ENCODE results near the gene IL1F10. TPM values are rescaled to one million over a fixed set of nuclear protein-coding genes. Genes with fewer than 3 reads are reported as not detected.

Gene IL1F10
- total and polyA plus RNA-seq, 10 of the 15 experiments (the other 5 are each of a cell fraction or from before 2014, with no cell fraction given), result not detected

DNA sequence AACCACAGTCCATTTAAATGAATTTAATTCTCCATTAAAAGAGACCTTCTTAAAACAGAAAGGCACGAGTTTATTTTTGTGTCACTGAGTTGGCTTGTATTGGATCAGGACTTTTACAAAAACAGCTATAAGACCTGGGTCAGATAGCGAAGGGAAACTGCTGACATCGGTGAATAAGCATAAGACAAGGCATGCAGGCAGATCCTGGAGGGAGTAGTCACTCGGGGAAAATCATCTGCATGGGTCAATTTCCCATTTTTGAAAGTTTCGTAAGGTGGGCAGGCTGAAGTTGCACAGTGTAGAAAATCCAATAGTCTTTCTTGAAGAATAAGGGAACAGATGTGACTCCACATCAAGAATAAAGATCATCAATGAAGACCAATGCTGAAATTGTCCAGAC is 28.1 kb upstream of the IL1F10 start:
- ChIA-PET CTCF (no interaction called here), SMC1A (ENCODE audit: uncharacterized antibody, unreplicated experiment) (no interaction called here), RAD21 (ENCODE audit: unreplicated experiment) (no interaction called here), POLR2A (no interaction called here)
- Histone ChIP-seq H3K4me2 (ENCODE audit: control insufficient read depth, insufficient read depth) (no peak overlapping the region), H3K27me3 (replicated peaks in 1 of 2; ENCODE audit: control insufficient read depth in 2 of 2, insufficient read depth in 2 of 2, low read length in 1 of 2) (peaks cover 0 to 3% of the 10 kb centered on the region in 2 experiments; a peak in 1 of 4 replicates), H3K4me1 (ENCODE audit: control insufficient read depth, insufficient read depth, low read length) (no peaks in the 10 kb centered on the region), H3K4me3 (no peak overlapping the region), H3K27ac (ENCODE audit: control insufficient read depth, insufficient read depth) (no peak overlapping the region), H3K79me2 (ENCODE audit: control insufficient read depth, insufficient read depth, low read length) (no peaks in the 10 kb centered on the region), H3K9ac (ENCODE audit: control insufficient read depth, insufficient read depth, low read length) (no peak overlapping the region), H2AFZ (ENCODE audit: control insufficient read depth, low read depth, low read length) (no peak overlapping the region), H3K36me3 (ENCODE audit: control insufficient read depth in 2 of 2, insufficient read depth in 2 of 2, low read length in 1 of 2) (no peaks in the 10 kb centered on the region), H4K20me1 (ENCODE audit: control insufficient read depth, insufficient read depth) (no peaks in the 10 kb centered on the region), H3K9me3 (replicated peaks; ENCODE audit: control insufficient read depth, insufficient read depth, low read length) (no peaks in the 10 kb centered on the region)
- intact Hi-C loops (cut with micrococcal nuclease; ENCODE audit: unreplicated experiment) (no loop called here), in situ Hi-C loops (cut with MboI) (no loop called here)
- no TSS peak for BruUV-seq (replicated peaks)
- ATAC-seq (no peak), DNase-seq (ENCODE audit: low read depth, low spot score) (no peak), FAIRE-seq (no peak)
- WGBS (ENCODE audit: insufficient coverage, insufficient replicate concordance, low lambda C conversion rate, missing lambda C conversion rate), result 15% methylated on average over 5 of the region's 5 CpGs
- TF ChIP-seq HDAC2 (IDR thresholded peaks at IDR 0.05) (no peak), CBX5 (IDR thresholded peaks at IDR 0.05; ENCODE audit: low read depth) (no peak), KDM1A (IDR thresholded peaks at IDR 0.05; ENCODE audit: borderline replicate concordance) (no peak), RBBP5 (conservative IDR thresholded peaks at IDR 0.05) (no peak), E4F1 (IDR thresholded peaks at IDR 0.05; ENCODE audit: borderline replicate concordance, partially characterized antibody) (no peak), ZNF24 (IDR thresholded peaks at IDR 0.05) (no peak), ASH2L (IDR thresholded peaks at IDR 0.05; ENCODE audit: borderline replicate concordance, low read depth) (no peak), EZH2 (IDR thresholded peaks at IDR 0.05; ENCODE audit: borderline replicate concordance, control insufficient read depth, low read depth, low read length) (no peak), TCF3 (IDR thresholded peaks at IDR 0.05; ENCODE audit: borderline replicate concordance, insufficient read depth, low read depth, low read length) (no peak), PAX8 (IDR thresholded peaks at IDR 0.05) (no peak), ETV6 (conservative IDR thresholded peaks at IDR 0.05 in 1 of 2, IDR thresholded peaks at IDR 0.05 in 1 of 2; ENCODE audit: borderline replicate concordance in 1 of 2, low read depth in 1 of 2) (no peak), SMARCA5 (IDR thresholded peaks at IDR 0.05) (no peak)
- TF ChIP-seq, protein P1, sequence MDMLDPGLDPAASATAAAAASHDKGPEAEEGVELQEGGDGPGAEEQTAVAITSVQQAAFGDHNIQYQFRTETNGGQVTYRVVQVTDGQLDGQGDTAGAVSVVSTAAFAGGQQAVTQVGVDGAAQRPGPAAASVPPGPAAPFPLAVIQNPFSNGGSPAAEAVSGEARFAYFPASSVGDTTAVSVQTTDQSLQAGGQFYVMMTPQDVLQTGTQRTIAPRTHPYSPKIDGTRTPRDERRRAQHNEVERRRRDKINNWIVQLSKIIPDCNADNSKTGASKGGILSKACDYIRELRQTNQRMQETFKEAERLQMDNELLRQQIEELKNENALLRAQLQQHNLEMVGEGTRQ (IDR thresholded peaks at IDR 0.05; ENCODE audit: borderline replicate concordance, low read depth, low read length), result no peak
- TF ChIP-seq, protein P2, sequence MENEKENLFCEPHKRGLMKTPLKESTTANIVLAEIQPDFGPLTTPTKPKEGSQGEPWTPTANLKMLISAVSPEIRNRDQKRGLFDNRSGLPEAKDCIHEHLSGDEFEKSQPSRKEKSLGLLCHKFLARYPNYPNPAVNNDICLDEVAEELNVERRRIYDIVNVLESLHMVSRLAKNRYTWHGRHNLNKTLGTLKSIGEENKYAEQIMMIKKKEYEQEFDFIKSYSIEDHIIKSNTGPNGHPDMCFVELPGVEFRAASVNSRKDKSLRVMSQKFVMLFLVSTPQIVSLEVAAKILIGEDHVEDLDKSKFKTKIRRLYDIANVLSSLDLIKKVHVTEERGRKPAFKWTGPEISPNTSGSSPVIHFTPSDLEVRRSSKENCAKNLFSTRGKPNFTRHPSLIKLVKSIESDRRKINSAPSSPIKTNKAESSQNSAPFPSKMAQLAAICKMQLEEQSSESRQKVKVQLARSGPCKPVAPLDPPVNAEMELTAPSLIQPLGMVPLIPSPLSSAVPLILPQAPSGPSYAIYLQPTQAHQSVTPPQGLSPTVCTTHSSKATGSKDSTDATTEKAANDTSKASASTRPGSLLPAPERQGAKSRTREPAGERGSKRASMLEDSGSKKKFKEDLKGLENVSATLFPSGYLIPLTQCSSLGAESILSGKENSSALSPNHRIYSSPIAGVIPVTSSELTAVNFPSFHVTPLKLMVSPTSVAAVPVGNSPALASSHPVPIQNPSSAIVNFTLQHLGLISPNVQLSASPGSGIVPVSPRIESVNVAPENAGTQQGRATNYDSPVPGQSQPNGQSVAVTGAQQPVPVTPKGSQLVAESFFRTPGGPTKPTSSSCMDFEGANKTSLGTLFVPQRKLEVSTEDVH (IDR thresholded peaks at IDR 0.05; ENCODE audit: low read depth, partially characterized antibody), result no peak
- TF ChIP-seq, protein P3, sequence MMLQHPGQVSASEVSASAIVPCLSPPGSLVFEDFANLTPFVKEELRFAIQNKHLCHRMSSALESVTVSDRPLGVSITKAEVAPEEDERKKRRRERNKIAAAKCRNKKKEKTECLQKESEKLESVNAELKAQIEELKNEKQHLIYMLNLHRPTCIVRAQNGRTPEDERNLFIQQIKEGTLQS (IDR thresholded peaks at IDR 0.05; ENCODE audit: borderline replicate concordance, extremely low read depth, low read depth, low read length), result no peak
